Skeletal muscle satellite cell (primary cell): Measurements from ENCODE around the gene ATP11A.

ENCODE experiments used
- H3K27me3 ChIP-seq: 2 replicates; pipeline ENCODE4 v1.7.0; 2013; ENCODE audit warnings: low read length; ENCODE audit not compliant: control insufficient read depth, insufficient read depth
- H3K36me3 ChIP-seq: 2 replicates; pipeline ENCODE4 v1.7.0; 2013; ENCODE audit warnings: mild to moderate bottlenecking, control low read depth, low read length; ENCODE audit not compliant: insufficient read depth
- H3K4me1 ChIP-seq: 2 replicates; pipeline ENCODE4 v1.7.0; 2013; ENCODE audit warnings: low read length; ENCODE audit not compliant: control insufficient read depth, insufficient read depth
- H3K4me2 ChIP-seq: 2 replicates; pipeline ENCODE4 v1.7.0; 2013; ENCODE audit warnings: mild to moderate bottlenecking, low read length
- H3K4me3 ChIP-seq: 2 replicates; pipeline ENCODE4 v1.7.0; 2013; ENCODE audit warnings: low read length
- H3K9ac ChIP-seq: 2 replicates; pipeline ENCODE4 v1.7.0; 2013; ENCODE audit warnings: mild to moderate bottlenecking, low read depth, low read length, moderate library complexity
- H3K9me3 ChIP-seq: replicated peaks from 2 replicates; pipeline ENCODE4 v1.7.0; 2013; ENCODE audit warnings: mild to moderate bottlenecking, control low read depth, low read length

Gene ATP11A

GRCh38 chr13:112743451-112744167, 53.8 kb downstream of the ATP11A start:
- no peaks in the 10 kb centered on the region for H3K36me3 ChIP-seq
- H3K9ac ChIP-seq = no peak overlapping the region

GRCh38 chr13:112744168-112745021, 54.6 kb downstream of the ATP11A start:
- peak overlapping the region; percentile 30 for H3K4me2 ChIP-seq
- no peak overlapping the region for H3K9ac ChIP-seq
- H3K36me3 ChIP-seq = no peaks in the 10 kb centered on the region
- no peak overlapping the region for H3K4me3 ChIP-seq
- no peaks in the 10 kb centered on the region for H3K27me3 ChIP-seq
- peaks cover 12% of the 10 kb centered on the region for H3K4me1 ChIP-seq
- H3K9me3 ChIP-seq = no peaks in the 10 kb centered on the region

More at GRCh38 chr13:112743451-112744167, 53.8 kb downstream of the ATP11A start:
- Histone ChIP-seq H3K4me2 (no peak overlapping the region), H3K27me3 (no peaks in the 10 kb centered on the region), H3K4me1 (peaks cover 12% of the 10 kb centered on the region), H3K9me3 (no peaks in the 10 kb centered on the region), H3K4me3 (no peak overlapping the region)

- H3K9me3 ChIP-seq = no peaks in the 10 kb centered on the region
- H3K4me1 ChIP-seq = peaks cover 7% of the 10 kb centered on the region
- H3K27me3 ChIP-seq = no peaks in the 10 kb centered on the region
- no peaks in the 10 kb centered on the region for H3K36me3 ChIP-seq
- no peak overlapping the region for H3K4me2 ChIP-seq
- no peak overlapping the region for H3K4me3 ChIP-seq
- H3K9ac ChIP-seq = no peak overlapping the region
These were observed 56.2 kb downstream of the ATP11A start for GRCh38 chr13:112746044-112746443.

- no peak overlapping the region for H3K9ac ChIP-seq
- H3K4me1 ChIP-seq = peaks cover 7% of the 10 kb centered on the region
- H3K36me3 ChIP-seq = no peaks in the 10 kb centered on the region
These were observed 57.4 kb downstream of the ATP11A start for GRCh38 chr13:112747256-112747655.

GRCh38 chr13:112748947-112749735, 59.3 kb downstream of the ATP11A start:
- H3K27me3 ChIP-seq = no peaks in the 10 kb centered on the region
- H3K9ac ChIP-seq = no peak overlapping the region
- H3K9me3 ChIP-seq = no peaks in the 10 kb centered on the region
- no peaks in the 10 kb centered on the region for H3K36me3 ChIP-seq
- H3K4me1 ChIP-seq = peaks cover 6% of the 10 kb centered on the region
- no peak overlapping the region for H3K4me3 ChIP-seq
- no peak overlapping the region for H3K4me2 ChIP-seq

More at GRCh38 chr13:112747256-112747655, 57.4 kb downstream of the ATP11A start:
- H3K27me3 ChIP-seq = no peaks in the 10 kb centered on the region
- no peak overlapping the region for H3K4me2 ChIP-seq
- no peak overlapping the region for H3K4me3 ChIP-seq
- H3K9me3 ChIP-seq = no peaks in the 10 kb centered on the region

- H3K4me1 ChIP-seq = no peaks in the 10 kb centered on the region
- no peak overlapping the region for H3K9ac ChIP-seq
- H3K36me3 ChIP-seq = no peaks in the 10 kb centered on the region
- H3K4me2 ChIP-seq = no peak overlapping the region
- no peaks in the 10 kb centered on the region for H3K9me3 ChIP-seq
- H3K27me3 ChIP-seq = no peaks in the 10 kb centered on the region
- no peak overlapping the region for H3K4me3 ChIP-seq
These were observed 60.7 kb downstream of the ATP11A start for GRCh38 chr13:112750570-112750969.

- H3K9ac ChIP-seq = no peak overlapping the region
- H3K4me2 ChIP-seq = no peak overlapping the region
- H3K9me3 ChIP-seq = no peaks in the 10 kb centered on the region
- no peaks in the 10 kb centered on the region for H3K27me3 ChIP-seq
- H3K4me1 ChIP-seq = no peaks in the 10 kb centered on the region
- H3K36me3 ChIP-seq = no peaks in the 10 kb centered on the region
- H3K4me3 ChIP-seq = no peak overlapping the region
These were observed 61.8 kb downstream of the ATP11A start for GRCh38 chr13:112751617-112752016.

- Histone ChIP-seq H3K27me3 (no peaks in the 10 kb centered on the region), H3K4me1 (no peaks in the 10 kb centered on the region), H3K36me3 (no peaks in the 10 kb centered on the region), H3K9me3 (no peaks in the 10 kb centered on the region), H3K4me2 (no peak overlapping the region), H3K9ac (no peak overlapping the region), H3K4me3 (no peak overlapping the region)
These were observed 62.4 kb downstream of the ATP11A start for GRCh38 chr13:112752211-112752610.

GRCh38 chr13:112752711-112753541, 63.1 kb downstream of the ATP11A start:
- no peak overlapping the region for H3K9ac ChIP-seq
- no peaks in the 10 kb centered on the region for H3K36me3 ChIP-seq
- no peak overlapping the region for H3K4me3 ChIP-seq
- no peaks in the 10 kb centered on the region for H3K27me3 ChIP-seq
- H3K4me2 ChIP-seq = no peak overlapping the region
- H3K9me3 ChIP-seq = no peaks in the 10 kb centered on the region
- no peaks in the 10 kb centered on the region for H3K4me1 ChIP-seq

GRCh38 chr13:112753833-112754232, 64.0 kb downstream of the ATP11A start:
- Histone ChIP-seq H3K27me3 (no peaks in the 10 kb centered on the region), H3K9ac (no peak overlapping the region), H3K9me3 (no peaks in the 10 kb centered on the region), H3K4me3 (no peak overlapping the region), H3K4me1 (no peaks in the 10 kb centered on the region), H3K36me3 (no peaks in the 10 kb centered on the region), H3K4me2 (no peak overlapping the region)
